Measurements from ENCODE around the gene CHD2.

GRCh38 chr15:92892201-92892555 is 7.9 kb upstream of the CHD2 start:
- TF ChIP-seq CTCF (IDR thresholded peaks at IDR 0.05) (no peak), POLR2A (IDR thresholded peaks at IDR 0.05) (no peak), POLR2AphosphoS5 (IDR thresholded peaks at IDR 0.05) (no peak)
